Endothelial cell of umbilical vein (primary cell): Measurements from ENCODE around the gene SKP1.

Source experiments
- CTCF ChIP-seq, 2 donors: IDR thresholded peaks; 1 replicate in 1 of 2; 2 replicates in 1 of 2; pipeline ENCODE4 v1.5.1; 2011; ENCODE audit warnings: low read length in 2 of 2, mild to moderate bottlenecking in 2 of 2, moderate library complexity in 2 of 2, control low read depth in 1 of 2, inconsistent platforms in 1 of 2, low read depth in 1 of 2; ENCODE audit not compliant: insufficient read depth in 1 of 2; ENCODE audit errors: extremely low read depth in 1 of 2
- EZH2 ChIP-seq: IDR thresholded peaks from 2 replicates; pipeline ENCODE4 v1.6.1; 2012; ENCODE audit warnings: borderline replicate concordance, low read depth, mild to moderate bottlenecking, moderate library complexity, low read length, inconsistent platforms; ENCODE audit not compliant: severe bottlenecking
- JUN ChIP-seq: IDR thresholded peaks from 2 replicates; pipeline ENCODE4 v1.6.1; 2011; ENCODE audit warnings: borderline replicate concordance, low read depth; ENCODE audit not compliant: insufficient read length, insufficient read depth
- POLR2A ChIP-seq: IDR thresholded peaks from 2 replicates; pipeline ENCODE4 v1.6.1; 2012; ENCODE audit warnings: low read depth, mild to moderate bottlenecking, control low read depth, low read length
- POLR2AphosphoS5 ChIP-seq: IDR thresholded peaks from 2 replicates; pipeline ENCODE4 v1.6.1; 2012; ENCODE audit warnings: low read depth, mild to moderate bottlenecking, control low read depth, low read length, moderate library complexity; ENCODE audit not compliant: insufficient read depth

DNA sequence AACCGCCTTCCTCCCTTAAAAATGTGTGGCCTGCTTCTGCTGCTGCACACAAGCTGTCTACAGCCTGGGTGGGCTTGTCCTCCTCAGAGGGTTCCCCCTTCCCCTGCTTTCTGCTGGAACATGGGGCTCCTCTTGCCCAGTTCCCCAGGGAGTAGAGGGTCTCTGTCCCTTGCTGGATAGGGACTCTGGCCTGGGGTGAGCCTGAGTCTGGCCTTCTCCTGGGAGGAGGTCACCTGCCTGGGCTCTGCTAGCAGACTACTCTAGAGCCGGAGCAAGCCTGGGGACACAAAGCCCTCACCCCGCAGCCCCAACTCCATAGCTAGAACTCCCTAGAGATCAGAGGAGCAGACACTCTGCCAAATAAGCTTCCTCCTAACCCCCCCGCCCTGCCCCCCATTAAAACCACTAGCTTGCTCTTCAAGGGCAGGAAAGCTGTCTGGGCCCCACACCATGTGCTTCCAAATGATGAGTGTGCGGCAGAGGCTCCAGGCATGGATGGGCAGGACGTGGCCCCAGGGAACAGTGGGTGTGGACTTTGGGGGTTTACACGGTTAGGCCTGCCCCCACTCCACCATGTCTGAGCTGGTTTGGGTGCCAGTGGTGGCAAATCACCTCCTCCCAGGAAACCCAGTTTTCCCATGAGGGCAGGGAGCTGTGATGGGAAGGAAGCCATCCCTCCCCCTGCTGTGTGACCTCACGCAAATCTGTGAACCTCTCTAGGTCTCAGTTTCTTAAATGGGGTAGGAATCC lies 52.3 kb downstream of the SKP1 start:
- TF ChIP-seq CTCF (IDR thresholded peaks at IDR 0.05; ENCODE audit: extremely low read depth in 1 of 2, insufficient read depth in 1 of 2, low read depth in 1 of 2, low read length in 2 of 2) (no peak), POLR2AphosphoS5 (no peak), EZH2 (no peak), POLR2A (no peak), JUN (no peak)
